DMS 273 (cell line): Measurements from ENCODE around the gene NOX1.

Experiments used
- DNase-seq: peaks from one replicate; lab custom pipeline; 2025; ENCODE audit not compliant: unreplicated experiment; lab: John Stamatoyannopoulos, UW

The NOX1 gene

GRCh38 chrX:100874325-100874724 lies at the start of gene NOX1:
Gene NOX1, minus strand, starts transcription at chrX:100874359. Its CDS starts 220 bp downstream, at chrX:100874139.
- peak; percentile 3 for DNase-seq

- no peak for DNase-seq
These were observed 41.4 kb upstream of the NOX1 start for GRCh38 chrX:100915562-100915961.

GRCh38 chrX:100913111-100913510 lies 39.0 kb upstream of the NOX1 start:
- DNase-seq: no peak

- no peak for DNase-seq
These were observed 37.6 kb upstream of the NOX1 start for GRCh38 chrX:100911731-100912130.

- no peak for DNase-seq
These were observed 31.5 kb upstream of the NOX1 start for GRCh38 chrX:100905620-100906019.

GRCh38 chrX:100904433-100904832 lies 30.3 kb upstream of the NOX1 start:
- DNase-seq: no peak

GRCh38 chrX:100895365-100896075 lies 21.4 kb upstream of the NOX1 start:
- peak; percentile 66 for DNase-seq

GRCh38 chrX:100883654-100884053 lies 9.5 kb upstream of the NOX1 start:
- DNase-seq: no peak

GRCh38 chrX:100880368-100880767 lies 6.2 kb upstream of the NOX1 start:
- no peak for DNase-seq

- no peak for DNase-seq
These were observed 2.3 kb downstream of the NOX1 start for GRCh38 chrX:100871594-100872560.

GRCh38 chrX:100870527-100870926 lies 3.6 kb downstream of the NOX1 start:
- DNase-seq: no peak

GRCh38 chrX:100868273-100868672 lies 5.9 kb downstream of the NOX1 start:
- no peak for DNase-seq

- DNase-seq: no peak
These were observed 9.3 kb downstream of the NOX1 start for GRCh38 chrX:100864657-100865391.

- no peak for DNase-seq
These were observed 10.8 kb downstream of the NOX1 start for GRCh38 chrX:100863326-100863864.

GRCh38 chrX:100852810-100853209 lies 21.3 kb downstream of the NOX1 start:
- no peak for DNase-seq

- DNase-seq: no peak
These were observed 23.8 kb downstream of the NOX1 start for GRCh38 chrX:100850317-100850716.

GRCh38 chrX:100831219-100831946 lies 42.8 kb downstream of the NOX1 start:
- DNase-seq: no peak

- DNase-seq: no peak
These were observed 43.6 kb downstream of the NOX1 start for GRCh38 chrX:100830547-100830946.

- DNase-seq: no peak
These were observed 44.0 kb downstream of the NOX1 start for GRCh38 chrX:100830143-100830542.

GRCh38 chrX:100829730-100830129 lies 44.4 kb downstream of the NOX1 start:
- no peak for DNase-seq
